ENCODE results near the gene CBX8.
A peak's percentile ranks its signal among the peaks of the same experiment; 100 is the strongest.

Gene CBX8

DNA sequence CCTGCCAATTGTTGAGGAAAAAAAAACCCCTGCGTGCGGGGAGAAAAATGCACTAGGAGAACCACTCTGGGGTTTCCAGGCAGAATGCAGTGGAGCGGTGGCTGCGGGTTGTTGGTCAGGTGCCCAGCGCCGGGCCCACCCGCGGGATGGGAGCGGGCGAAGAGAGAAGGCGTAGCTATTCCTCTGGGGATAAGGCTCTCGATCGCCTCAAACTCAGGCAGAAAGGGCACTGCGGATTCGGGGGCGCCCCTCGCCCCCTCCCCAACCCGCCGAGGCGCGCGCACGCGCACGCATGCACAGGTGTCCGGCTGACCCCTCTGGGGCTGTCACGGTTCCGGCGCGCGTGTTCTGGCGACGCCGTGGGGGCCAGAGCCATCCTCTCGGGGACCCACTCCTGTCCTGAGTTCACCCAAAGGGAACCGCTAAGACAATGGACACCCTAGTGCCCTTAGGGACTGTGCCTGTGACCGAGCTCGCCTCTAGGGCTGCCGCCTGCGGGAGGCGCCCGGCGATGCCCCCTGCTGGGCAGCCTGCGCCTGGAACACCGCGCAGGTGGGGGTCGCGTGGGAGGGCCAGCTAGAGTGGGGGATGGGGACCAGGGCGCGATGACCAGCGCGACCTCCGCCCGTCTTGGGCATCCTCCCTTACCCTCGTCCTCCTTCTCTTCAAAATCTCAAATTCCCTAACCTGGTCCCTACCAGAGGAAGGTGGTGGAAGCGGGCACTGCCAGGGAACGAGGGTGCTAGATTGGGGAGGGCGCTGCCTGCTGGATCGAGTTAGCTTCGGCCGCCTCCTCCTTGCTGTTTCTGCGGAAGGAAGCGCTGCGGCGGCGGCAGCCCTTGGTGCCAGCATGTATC lies 14.4 kb upstream of the CBX8 start:
- TF ChIP-seq, protein P1, sequence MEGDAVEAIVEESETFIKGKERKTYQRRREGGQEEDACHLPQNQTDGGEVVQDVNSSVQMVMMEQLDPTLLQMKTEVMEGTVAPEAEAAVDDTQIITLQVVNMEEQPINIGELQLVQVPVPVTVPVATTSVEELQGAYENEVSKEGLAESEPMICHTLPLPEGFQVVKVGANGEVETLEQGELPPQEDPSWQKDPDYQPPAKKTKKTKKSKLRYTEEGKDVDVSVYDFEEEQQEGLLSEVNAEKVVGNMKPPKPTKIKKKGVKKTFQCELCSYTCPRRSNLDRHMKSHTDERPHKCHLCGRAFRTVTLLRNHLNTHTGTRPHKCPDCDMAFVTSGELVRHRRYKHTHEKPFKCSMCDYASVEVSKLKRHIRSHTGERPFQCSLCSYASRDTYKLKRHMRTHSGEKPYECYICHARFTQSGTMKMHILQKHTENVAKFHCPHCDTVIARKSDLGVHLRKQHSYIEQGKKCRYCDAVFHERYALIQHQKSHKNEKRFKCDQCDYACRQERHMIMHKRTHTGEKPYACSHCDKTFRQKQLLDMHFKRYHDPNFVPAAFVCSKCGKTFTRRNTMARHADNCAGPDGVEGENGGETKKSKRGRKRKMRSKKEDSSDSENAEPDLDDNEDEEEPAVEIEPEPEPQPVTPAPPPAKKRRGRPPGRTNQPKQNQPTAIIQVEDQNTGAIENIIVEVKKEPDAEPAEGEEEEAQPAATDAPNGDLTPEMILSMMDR (IDR thresholded peaks at IDR 0.05) = peak; percentile 13 to 28
- no peak for DNase-seq
- no peak overlapping the region for H3K27ac ChIP-seq
- intact Hi-C loops (cut with DNase I; ENCODE audit: low total_unique reads) = no loop called here
- H3K4me3 ChIP-seq = no peak overlapping the region
- H3K36me3 ChIP-seq = no peaks in the 10 kb centered on the region
- no peaks in the 10 kb centered on the region for H3K9me3 ChIP-seq
- H3K27me3 ChIP-seq = peaks cover 20 to 98% of the 10 kb centered on the region in 2 donors
- H3K4me1 ChIP-seq = peaks cover 0 to 64% (median 52%) of the 10 kb centered on the region in 4 donors

GRCh38 chr17:79810130-79811010 lies 13.5 kb upstream of the CBX8 start:
- Histone ChIP-seq H3K36me3 (no peaks in the 10 kb centered on the region), H3K27ac (no peak overlapping the region), H3K4me1 (peaks cover 0 to 60% (median 50%) of the 10 kb centered on the region in 4 donors), H3K27me3 (peaks cover 16 to 98% of the 10 kb centered on the region in 2 donors), H3K9me3 (no peaks in the 10 kb centered on the region), H3K4me3 (peak overlapping the region; percentile 11 to 21)
- intact Hi-C loops (cut with DNase I; ENCODE audit: low total_unique reads) = no loop called here
- TF ChIP-seq, protein P1 (IDR thresholded peaks at IDR 0.05) = no peak
- no peak for DNase-seq

GRCh38 chr17:79809530-79810129 lies 12.8 kb upstream of the CBX8 start:
- Histone ChIP-seq H3K9me3 (no peaks in the 10 kb centered on the region), H3K4me1 (peaks cover 0 to 53% (median 43%) of the 10 kb centered on the region in 4 donors), H3K36me3 (no peaks in the 10 kb centered on the region), H3K4me3 (peak overlapping the region; percentile 11 to 21), H3K27me3 (peaks cover 16 to 98% of the 10 kb centered on the region in 2 donors), H3K27ac (no peak overlapping the region)
- TF ChIP-seq, protein P1 (IDR thresholded peaks at IDR 0.05) = no peak
- no peak for DNase-seq
- intact Hi-C loops (cut with DNase I; ENCODE audit: low total_unique reads) = no loop called here

- H3K4me1 ChIP-seq = peaks cover 0 to 51% (median 38%) of the 10 kb centered on the region in 4 donors
- TF ChIP-seq, protein P1 (IDR thresholded peaks at IDR 0.05) = no peak
- intact Hi-C loops (cut with DNase I; ENCODE audit: low total_unique reads) = no loop called here
- H3K27me3 ChIP-seq = peaks cover 16 to 98% of the 10 kb centered on the region in 2 donors
- no peak overlapping the region for H3K4me3 ChIP-seq
- no peaks in the 10 kb centered on the region for H3K9me3 ChIP-seq
- DNase-seq = no peak
- no peaks in the 10 kb centered on the region for H3K36me3 ChIP-seq
- H3K27ac ChIP-seq = no peak overlapping the region
Observed at GRCh38 chr17:79808763-79809529, 12.1 kb upstream of the CBX8 start.
